Measurements from ENCODE around the gene ANK2. TPM values are rescaled to one million over a fixed set of nuclear protein-coding genes. Genes with fewer than 3 reads are reported as not detected.

The ANK2 gene
- total RNA-seq, 1 donor from 2014 or later = 11.1 TPM

DNA sequence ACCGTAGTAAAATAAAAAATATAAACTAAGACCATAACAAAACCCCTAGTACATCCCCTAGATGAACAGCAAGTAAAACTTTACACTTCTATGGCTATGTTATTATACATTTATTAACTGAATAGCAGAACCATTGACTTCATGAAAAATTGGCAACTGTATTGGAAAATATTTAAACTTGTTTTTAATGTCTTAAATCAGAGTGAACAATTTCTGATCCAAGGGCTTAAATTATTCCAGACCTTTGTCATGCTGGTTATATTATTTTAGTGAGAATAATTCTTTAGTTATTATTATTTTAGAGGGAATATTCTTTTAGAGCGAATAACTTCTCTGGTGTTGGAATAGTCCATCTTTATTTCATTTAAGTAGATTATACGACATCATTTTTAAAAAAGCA lies 265.0 kb downstream of the ANK2 start:
- Mint-ChIP-seq H3K27ac (no peak overlapping the region), H3K27me3 (no peaks in the 10 kb centered on the region), H3K4me1 (ENCODE audit: low read depth) (peaks cover 10% of the 10 kb centered on the region), H3K36me3 (ENCODE audit: insufficient read depth) (no peaks in the 10 kb centered on the region), H3K4me3 (ENCODE audit: low read depth) (no peak overlapping the region), H3K9me3 (ENCODE audit: low read depth) (no peaks in the 10 kb centered on the region)
- DNase-seq (ENCODE audit: low spot score, unreplicated experiment) = no peak
- TF ChIP-seq, protein P1, sequence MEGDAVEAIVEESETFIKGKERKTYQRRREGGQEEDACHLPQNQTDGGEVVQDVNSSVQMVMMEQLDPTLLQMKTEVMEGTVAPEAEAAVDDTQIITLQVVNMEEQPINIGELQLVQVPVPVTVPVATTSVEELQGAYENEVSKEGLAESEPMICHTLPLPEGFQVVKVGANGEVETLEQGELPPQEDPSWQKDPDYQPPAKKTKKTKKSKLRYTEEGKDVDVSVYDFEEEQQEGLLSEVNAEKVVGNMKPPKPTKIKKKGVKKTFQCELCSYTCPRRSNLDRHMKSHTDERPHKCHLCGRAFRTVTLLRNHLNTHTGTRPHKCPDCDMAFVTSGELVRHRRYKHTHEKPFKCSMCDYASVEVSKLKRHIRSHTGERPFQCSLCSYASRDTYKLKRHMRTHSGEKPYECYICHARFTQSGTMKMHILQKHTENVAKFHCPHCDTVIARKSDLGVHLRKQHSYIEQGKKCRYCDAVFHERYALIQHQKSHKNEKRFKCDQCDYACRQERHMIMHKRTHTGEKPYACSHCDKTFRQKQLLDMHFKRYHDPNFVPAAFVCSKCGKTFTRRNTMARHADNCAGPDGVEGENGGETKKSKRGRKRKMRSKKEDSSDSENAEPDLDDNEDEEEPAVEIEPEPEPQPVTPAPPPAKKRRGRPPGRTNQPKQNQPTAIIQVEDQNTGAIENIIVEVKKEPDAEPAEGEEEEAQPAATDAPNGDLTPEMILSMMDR (IDR thresholded peaks at IDR 0.05; ENCODE audit: unreplicated experiment) = no peak

DNA sequence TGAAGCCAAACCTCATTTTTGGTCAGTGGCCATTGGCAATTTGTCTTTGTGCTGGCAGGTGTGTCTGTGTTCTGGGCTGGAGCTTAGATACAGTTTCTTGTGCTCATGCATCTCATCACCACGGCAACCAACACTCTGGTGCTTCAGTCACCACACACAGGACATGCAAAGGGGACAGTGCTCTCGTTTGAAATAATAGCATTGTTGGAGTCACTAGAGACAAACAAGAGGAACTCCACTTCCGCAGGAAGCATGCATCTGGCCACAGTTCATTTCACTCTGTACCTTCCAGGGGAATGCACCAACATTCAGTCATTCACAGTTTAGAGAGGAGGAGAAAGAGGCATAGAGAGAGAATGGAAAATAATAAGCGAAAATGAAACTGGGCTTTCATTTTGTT lies 267.4 kb downstream of the ANK2 start:
- no peaks in the 10 kb centered on the region for H3K9me3 Mint-ChIP-seq (ENCODE audit: low read depth)
- no peaks in the 10 kb centered on the region for H3K27me3 Mint-ChIP-seq
- no peak overlapping the region for H3K4me3 Mint-ChIP-seq (ENCODE audit: low read depth)
- TF ChIP-seq, protein P1 (IDR thresholded peaks at IDR 0.05; ENCODE audit: unreplicated experiment) = no peak
- no peak overlapping the region for H3K27ac Mint-ChIP-seq
- peaks cover 10% of the 10 kb centered on the region for H3K4me1 Mint-ChIP-seq (ENCODE audit: low read depth)
- DNase-seq (ENCODE audit: low spot score, unreplicated experiment) = no peak
- H3K36me3 Mint-ChIP-seq (ENCODE audit: insufficient read depth) = no peaks in the 10 kb centered on the region

DNA sequence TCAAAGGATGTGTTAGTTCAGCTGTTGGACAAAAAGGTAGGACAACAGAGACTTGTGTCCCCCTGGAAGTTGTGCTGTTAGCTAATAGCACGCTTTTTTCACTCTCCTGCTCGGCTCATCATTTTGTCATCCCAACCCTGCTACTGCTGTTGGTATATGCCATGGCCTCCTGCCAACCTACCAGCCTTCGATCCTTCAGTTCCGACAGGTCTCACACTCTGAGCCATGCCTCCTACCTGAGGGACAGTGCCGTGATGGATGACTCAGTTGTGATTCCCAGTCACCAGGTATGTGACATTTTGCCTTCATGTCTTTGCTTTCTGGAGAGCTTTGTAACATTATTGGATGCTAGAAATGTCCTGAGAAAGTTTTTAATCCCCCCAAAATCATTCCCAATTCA lies 268.1 kb downstream of the ANK2 start:
- peaks cover 10% of the 10 kb centered on the region for H3K4me1 Mint-ChIP-seq (ENCODE audit: low read depth)
- DNase-seq (ENCODE audit: low spot score, unreplicated experiment) = no peak
- no peaks in the 10 kb centered on the region for H3K9me3 Mint-ChIP-seq (ENCODE audit: low read depth)
- no peak overlapping the region for H3K27ac Mint-ChIP-seq
- TF ChIP-seq, protein P1 (IDR thresholded peaks at IDR 0.05; ENCODE audit: unreplicated experiment) = no peak
- no peaks in the 10 kb centered on the region for H3K36me3 Mint-ChIP-seq (ENCODE audit: insufficient read depth)
- H3K4me3 Mint-ChIP-seq (ENCODE audit: low read depth) = no peak overlapping the region
- no peaks in the 10 kb centered on the region for H3K27me3 Mint-ChIP-seq

DNA sequence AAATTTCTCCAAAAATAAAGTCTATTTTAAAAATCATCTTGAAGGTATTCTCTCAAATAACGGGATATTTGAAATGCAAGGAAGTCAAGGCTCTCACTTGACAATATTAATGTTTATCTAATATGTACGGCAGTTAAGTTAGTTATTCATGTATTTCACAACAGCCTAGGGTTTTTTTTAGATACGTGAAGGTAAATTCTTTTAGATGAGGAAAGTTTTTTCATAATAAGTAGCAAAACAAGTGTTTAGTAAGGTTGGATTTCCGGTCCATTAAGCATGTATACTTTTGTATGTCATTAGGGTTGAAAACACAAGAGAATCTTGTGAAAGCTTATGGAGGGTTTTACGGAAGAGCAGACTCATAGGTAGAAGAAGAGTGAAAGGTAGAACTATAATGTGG lies 273.3 kb downstream of the ANK2 start:
- Mint-ChIP-seq H3K36me3 (ENCODE audit: insufficient read depth) (no peaks in the 10 kb centered on the region), H3K27ac (no peak overlapping the region)

DNA sequence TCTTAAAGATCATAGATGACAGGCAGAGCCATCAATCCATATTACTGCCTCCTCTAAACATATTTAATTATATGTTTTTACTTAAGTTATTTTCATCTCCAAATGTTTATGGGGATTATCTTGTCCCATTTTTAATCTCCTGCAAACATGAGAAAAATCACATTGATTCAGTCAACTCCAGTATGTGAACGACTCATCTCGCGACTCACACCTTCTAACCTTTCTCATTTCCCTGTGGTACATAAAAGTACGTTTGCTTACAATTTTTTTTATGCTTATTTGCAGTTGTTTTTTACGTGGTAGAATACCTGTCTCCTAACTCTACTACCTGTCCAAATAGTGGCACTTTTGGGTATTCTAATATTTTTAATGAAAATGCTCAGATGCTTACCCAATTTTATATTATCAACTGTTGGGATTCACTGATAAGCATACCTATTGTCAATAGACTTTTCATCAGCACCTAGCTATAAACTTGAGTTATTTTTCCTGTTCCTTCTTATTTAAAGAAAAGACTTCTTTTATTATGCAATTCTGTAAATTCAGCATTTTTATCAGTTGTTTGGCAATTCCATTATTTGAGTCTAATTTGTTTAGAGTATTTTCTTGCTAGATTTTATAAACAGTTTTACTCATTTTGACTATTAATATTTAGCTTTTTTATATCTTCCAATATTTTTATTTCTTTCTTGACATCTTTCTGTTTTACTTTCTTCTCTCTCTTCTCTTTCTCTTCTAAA lies 276.6 kb downstream of the ANK2 start:
- H3K27me3 Mint-ChIP-seq = no peaks in the 10 kb centered on the region
- TF ChIP-seq, protein P1 (IDR thresholded peaks at IDR 0.05; ENCODE audit: unreplicated experiment) = no peak
- H3K36me3 Mint-ChIP-seq (ENCODE audit: insufficient read depth) = no peaks in the 10 kb centered on the region
- H3K27ac Mint-ChIP-seq = no peak overlapping the region
- H3K4me3 Mint-ChIP-seq (ENCODE audit: low read depth) = no peak overlapping the region
- no peak for DNase-seq (ENCODE audit: low spot score, unreplicated experiment)
- H3K9me3 Mint-ChIP-seq (ENCODE audit: low read depth) = no peaks in the 10 kb centered on the region
- no peaks in the 10 kb centered on the region for H3K4me1 Mint-ChIP-seq (ENCODE audit: low read depth)

More for the DNA sequence above, 273.3 kb downstream of the ANK2 start:
- no peaks in the 10 kb centered on the region for H3K9me3 Mint-ChIP-seq (ENCODE audit: low read depth)
- TF ChIP-seq, protein P1 (IDR thresholded peaks at IDR 0.05; ENCODE audit: unreplicated experiment) = no peak
- H3K4me3 Mint-ChIP-seq (ENCODE audit: low read depth) = no peak overlapping the region
- H3K27me3 Mint-ChIP-seq = no peaks in the 10 kb centered on the region
- no peak for DNase-seq (ENCODE audit: low spot score, unreplicated experiment)
- H3K4me1 Mint-ChIP-seq (ENCODE audit: low read depth) = peaks cover 7% of the 10 kb centered on the region
